ENCODE results near the gene KCTD2.

GRCh38 chr17:75039238-75039637 is 7.8 kb upstream of the KCTD2 start:
- TF ChIP-seq CTCF (IDR thresholded peaks at IDR 0.05) (no peak), POLR2A (IDR thresholded peaks at IDR 0.05) (no peak)
